DND-41 (cell line): ENCODE data around the gene MCL1.
A peak's percentile ranks its signal among the peaks of the same experiment; 100 is the strongest.

Experiments used
- ATAC-seq: fragments of 200-7000 bp; cut with Tn5 transposase; 3 replicates; pipeline ENCODE4 v1.9.1; 2021; ENCODE audit warnings: low read depth; ENCODE audit not compliant: insufficient read depth
- DNase-seq: peaks from one replicate; pipeline ENCODE4 v3.0.0-alpha.2; 2020
- H2AFZ ChIP-seq: 2 replicates; pipeline ENCODE4 v1.6.0; 2012; ENCODE audit warnings: low read depth, low read length
- H3K27ac ChIP-seq: 2 replicates; pipeline ENCODE4 v1.5.1; 2012; ENCODE audit warnings: low read length, inconsistent platforms
- H3K27me3 ChIP-seq: fragments of 200-600 bp; sonication (generic); 2 replicates; pipeline ENCODE4 v1.6.0; 2012; ENCODE audit warnings: low read length, mild to moderate bottlenecking, inconsistent platforms; ENCODE audit not compliant: insufficient read depth, poor library complexity
- H3K36me3 ChIP-seq: 2 replicates; pipeline ENCODE4 v1.5.1; 2012; ENCODE audit warnings: low read length, inconsistent platforms; ENCODE audit not compliant: insufficient read depth
- H3K4me1 ChIP-seq: 2 replicates; pipeline ENCODE4 v1.5.1; 2012; ENCODE audit warnings: mild to moderate bottlenecking, low read length; ENCODE audit not compliant: insufficient read depth
- H3K4me2 ChIP-seq: 2 replicates; pipeline ENCODE4 v1.6.0; 2012; ENCODE audit warnings: mild to moderate bottlenecking, moderate library complexity, low read length, inconsistent platforms; ENCODE audit not compliant: insufficient read depth
- H3K4me3 ChIP-seq, 2 experiments: fragments of 200-600 bp in 1 of 2; shearing (Covaris generic) in 1 of 2; 2 replicates each; pipeline ENCODE4 v1.5.1; 2012 to 2016; ENCODE audit warnings: inconsistent platforms in 2 of 2, low read length in 2 of 2, mild to moderate bottlenecking in 2 of 2, low read depth in 1 of 2, moderate library complexity in 1 of 2
- H3K79me2 ChIP-seq: 2 replicates; pipeline ENCODE4 v1.6.0; 2012; ENCODE audit warnings: low read length, inconsistent platforms; ENCODE audit not compliant: insufficient read depth
- H3K9ac ChIP-seq: 2 replicates; pipeline ENCODE4 v1.6.0; 2012; ENCODE audit warnings: low read depth, mild to moderate bottlenecking, inconsistent platforms, low read length, moderate library complexity
- H3K9me3 ChIP-seq: 2 replicates; pipeline ENCODE4 v1.5.1; 2012; ENCODE audit warnings: low read length, moderate library complexity, mild to moderate bottlenecking, inconsistent platforms; ENCODE audit not compliant: insufficient read depth, severe bottlenecking
- H4K20me1 ChIP-seq: 2 replicates; pipeline ENCODE4 v1.6.0; 2012; ENCODE audit warnings: low read length; ENCODE audit not compliant: insufficient read depth
- EZH2 ChIP-seq: IDR thresholded peaks from 3 replicates; pipeline ENCODE4 v1.6.1; 2012; ENCODE audit warnings: borderline replicate concordance, low read depth, mild to moderate bottlenecking, moderate library complexity, low read length, inconsistent platforms; ENCODE audit not compliant: severe bottlenecking
- TF ChIP-seq, protein P1 (sequence below): IDR thresholded peaks from 2 replicates; pipeline ENCODE4 v1.5.1; 2012; ENCODE audit warnings: borderline replicate concordance, low read length, moderate library complexity, mild to moderate bottlenecking; ENCODE audit not compliant: poor library complexity, severe bottlenecking; ENCODE audit errors: extremely low read depth

Gene MCL1

DNA sequence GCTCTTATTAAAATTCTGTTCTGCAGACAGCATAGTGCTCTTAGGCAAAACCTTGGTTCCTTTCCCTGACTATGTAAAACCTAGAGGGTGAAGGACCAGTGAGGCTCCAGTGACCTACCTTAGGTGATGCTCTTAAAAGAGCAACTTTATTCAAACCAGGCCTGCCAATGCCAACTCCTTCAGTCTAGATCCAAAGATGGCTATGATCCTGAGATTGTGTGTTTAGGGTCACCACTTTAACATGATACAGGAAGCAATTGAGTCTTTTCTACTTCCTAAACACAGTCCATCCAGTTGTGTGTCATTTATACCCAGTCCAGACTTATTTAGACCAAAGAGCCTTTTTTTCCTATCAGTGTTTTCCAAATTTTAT lies 10.8 kb downstream of the MCL1 start:
- peak overlapping the region in 1 of 2 experiments; percentile 53; a peak in 2 of 4 replicates for H3K4me3 ChIP-seq
- no peak for TF ChIP-seq EZH2
- TF ChIP-seq, protein P1, sequence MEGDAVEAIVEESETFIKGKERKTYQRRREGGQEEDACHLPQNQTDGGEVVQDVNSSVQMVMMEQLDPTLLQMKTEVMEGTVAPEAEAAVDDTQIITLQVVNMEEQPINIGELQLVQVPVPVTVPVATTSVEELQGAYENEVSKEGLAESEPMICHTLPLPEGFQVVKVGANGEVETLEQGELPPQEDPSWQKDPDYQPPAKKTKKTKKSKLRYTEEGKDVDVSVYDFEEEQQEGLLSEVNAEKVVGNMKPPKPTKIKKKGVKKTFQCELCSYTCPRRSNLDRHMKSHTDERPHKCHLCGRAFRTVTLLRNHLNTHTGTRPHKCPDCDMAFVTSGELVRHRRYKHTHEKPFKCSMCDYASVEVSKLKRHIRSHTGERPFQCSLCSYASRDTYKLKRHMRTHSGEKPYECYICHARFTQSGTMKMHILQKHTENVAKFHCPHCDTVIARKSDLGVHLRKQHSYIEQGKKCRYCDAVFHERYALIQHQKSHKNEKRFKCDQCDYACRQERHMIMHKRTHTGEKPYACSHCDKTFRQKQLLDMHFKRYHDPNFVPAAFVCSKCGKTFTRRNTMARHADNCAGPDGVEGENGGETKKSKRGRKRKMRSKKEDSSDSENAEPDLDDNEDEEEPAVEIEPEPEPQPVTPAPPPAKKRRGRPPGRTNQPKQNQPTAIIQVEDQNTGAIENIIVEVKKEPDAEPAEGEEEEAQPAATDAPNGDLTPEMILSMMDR, result no peak
- DNase-seq (no peak), ATAC-seq (0 out of 3 replicates have a peak, but pooled peaks have one; percentile 1)
- peaks cover 67% of the 10 kb centered on the region for H3K4me1 ChIP-seq
- H3K27ac ChIP-seq, result peak overlapping the region; percentile 87
- peak overlapping the region; percentile 74 for H3K4me2 ChIP-seq
- H4K20me1 ChIP-seq, result peaks cover 14% of the 10 kb centered on the region; the same call in 1 of the 2 replicates
- peaks cover 62% of the 10 kb centered on the region for H3K79me2 ChIP-seq
- peaks cover 15% of the 10 kb centered on the region for H3K36me3 ChIP-seq
- no peak overlapping the region; the same call in 1 of the 2 replicates for H2AFZ ChIP-seq
- no peaks in the 10 kb centered on the region for H3K27me3 ChIP-seq
- H3K9me3 ChIP-seq, result no peaks in the 10 kb centered on the region
- H3K9ac ChIP-seq, result peak overlapping the region; percentile 49

DNA sequence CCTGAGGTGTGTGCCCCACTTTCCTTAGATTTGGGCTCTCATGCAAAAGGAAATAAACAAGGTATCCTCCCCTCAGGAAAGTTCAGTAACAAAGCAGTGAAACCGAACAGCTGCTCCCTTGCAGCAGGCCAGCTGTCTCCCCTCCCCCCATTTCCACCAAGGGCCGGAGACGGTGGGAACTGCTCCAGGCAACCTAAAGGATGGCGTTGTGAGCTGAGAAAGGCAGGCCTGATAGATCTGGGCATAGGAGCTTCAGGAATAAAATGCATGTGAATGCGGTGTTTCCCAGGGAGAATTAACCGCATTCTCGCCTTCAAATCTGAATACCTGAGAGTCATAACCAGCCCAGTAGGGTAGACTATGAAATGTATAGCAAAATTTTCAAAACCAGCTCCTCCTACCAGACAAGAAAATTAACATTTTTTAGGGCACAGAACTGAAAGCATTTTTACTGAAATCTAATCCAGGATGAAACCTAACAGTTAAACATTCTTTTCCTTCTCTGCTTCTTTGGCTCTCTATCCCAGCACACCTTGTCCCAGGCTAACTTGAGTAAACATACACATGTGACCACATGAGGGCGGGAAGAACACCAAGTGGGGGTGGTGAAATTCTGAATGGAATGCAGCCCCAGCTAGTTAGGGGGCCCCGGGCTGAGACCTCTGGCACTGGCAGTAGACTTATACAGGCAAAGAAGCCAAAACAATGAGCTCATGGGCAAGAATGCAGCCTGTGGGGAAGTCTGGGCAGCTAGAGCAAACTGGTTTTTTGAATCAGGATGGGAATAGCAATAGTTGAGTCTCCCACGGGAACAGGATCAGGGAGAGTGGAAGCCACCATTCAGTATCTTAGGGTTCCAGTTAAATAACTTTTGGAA lies 11.5 kb downstream of the MCL1 start:
- Histone ChIP-seq H3K9me3 (no peaks in the 10 kb centered on the region), H3K27me3 (no peaks in the 10 kb centered on the region), H3K4me3 (peak overlapping the region; percentile 0 to 53; a peak in 2 of 4 replicates), H2AFZ (peak overlapping the region; percentile 7; the same call in 1 of the 2 replicates), H3K4me2 (peak overlapping the region; percentile 74), H3K4me1 (peaks cover 73% of the 10 kb centered on the region), H3K36me3 (peaks cover 9% of the 10 kb centered on the region), H4K20me1 (peaks cover 10% of the 10 kb centered on the region; the same call in 1 of the 2 replicates), H3K9ac (peak overlapping the region; percentile 49), H3K27ac (peak overlapping the region; percentile 87), H3K79me2 (peaks cover 59% of the 10 kb centered on the region)
- ATAC-seq (peak; percentile 61), DNase-seq (peak; percentile 77)
- TF ChIP-seq EZH2, result no peak
- TF ChIP-seq, protein P1, result no peak

DNA sequence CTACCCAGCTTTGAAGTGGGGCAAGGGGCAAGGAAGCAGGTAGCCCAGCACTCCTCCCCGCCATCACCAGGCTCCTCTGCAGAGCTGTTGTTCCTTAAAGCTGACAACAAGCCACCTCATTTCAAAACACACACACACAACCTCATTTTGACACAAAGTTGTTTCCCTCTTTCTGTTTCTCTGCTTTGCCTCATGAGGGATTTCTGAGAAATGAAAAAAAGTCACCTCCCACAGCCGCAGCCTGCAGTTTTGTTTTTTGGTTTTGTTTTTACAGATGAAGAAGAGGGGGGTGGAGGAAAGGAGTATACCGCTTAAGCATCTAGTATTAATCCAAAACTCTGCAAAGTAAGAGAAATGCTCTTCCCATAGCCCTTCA lies 12.1 kb downstream of the MCL1 start:
- peak overlapping the region; percentile 74 for H3K4me2 ChIP-seq
- peak overlapping the region in 1 of 2 experiments; percentile 53; a peak in 2 of 4 replicates for H3K4me3 ChIP-seq
- H3K9me3 ChIP-seq, result no peaks in the 10 kb centered on the region
- H3K9ac ChIP-seq, result peak overlapping the region; percentile 49
- TF ChIP-seq EZH2, result no peak
- TF ChIP-seq, protein P1, result no peak
- H3K79me2 ChIP-seq, result peaks cover 57% of the 10 kb centered on the region
- DNase-seq (peak; percentile 73), ATAC-seq (peak; percentile 72)
- peak overlapping the region; percentile 27; the same call in 1 of the 2 replicates for H2AFZ ChIP-seq
- H3K27me3 ChIP-seq, result no peaks in the 10 kb centered on the region
- peaks cover 10% of the 10 kb centered on the region; the same call in 1 of the 2 replicates for H4K20me1 ChIP-seq
- peaks cover 4% of the 10 kb centered on the region; the same call in 1 of the 2 replicates for H3K36me3 ChIP-seq
- H3K4me1 ChIP-seq, result peaks cover 75% of the 10 kb centered on the region
- H3K27ac ChIP-seq, result peak overlapping the region; percentile 87
